Astrocyte (in vitro differentiated cells and primary cell): Measurements from ENCODE around the gene ZXDB. TPM values are rescaled to one million over a fixed set of nuclear protein-coding genes. Genes with fewer than 3 reads are reported as not detected.
A peak's percentile ranks its signal among the peaks of the same experiment; 100 is the strongest.
"Not testable (repeated sequence)": the region's sequence is repeated elsewhere in the genome, so short reads cannot be mapped to it uniquely, and the experiment has no call there.

Experiments used
- DNase-seq: peaks from one replicate; pipeline ENCODE4 v3.0.0-alpha.2; 2010; ENCODE audit warnings: low read depth
- FAIRE-seq: peaks from 2 replicates; lab custom pipeline; 2011; peaks lifted over from hg19 to GRCh38; lab: Jason Lieb, UNC
- H2AFZ ChIP-seq: 2 replicates; pipeline ENCODE4 v1.6.0; 2012; ENCODE audit warnings: low read depth, low read length, inconsistent platforms
- H3K27ac ChIP-seq: 2 replicates; pipeline ENCODE4 v1.5.1; 2011; ENCODE audit warnings: low read depth, low read length, inconsistent platforms
- H3K27me3 ChIP-seq: 2 replicates; pipeline ENCODE4 v1.6.0; 2011; ENCODE audit warnings: low read length, inconsistent platforms; ENCODE audit not compliant: insufficient read depth
- H3K36me3 ChIP-seq: 2 replicates; pipeline ENCODE4 v1.5.1; 2011; ENCODE audit warnings: low read length, inconsistent platforms; ENCODE audit not compliant: insufficient read depth
- H3K4me1 ChIP-seq: 2 replicates; pipeline ENCODE4 v1.5.1; 2011; ENCODE audit warnings: low read length, inconsistent platforms; ENCODE audit not compliant: insufficient read depth
- H3K4me2 ChIP-seq: 2 replicates; pipeline ENCODE4 v1.6.0; 2012; ENCODE audit warnings: low read length, inconsistent platforms
- H3K4me3 ChIP-seq: 2 replicates; pipeline ENCODE4 v1.5.1; 2011; ENCODE audit warnings: low read depth, mild to moderate bottlenecking, low read length, inconsistent platforms; ENCODE audit not compliant: insufficient read depth
- H3K79me2 ChIP-seq: 2 replicates; pipeline ENCODE4 v1.6.0; 2012; ENCODE audit warnings: mild to moderate bottlenecking, low read length, inconsistent platforms; ENCODE audit not compliant: insufficient read depth
- H3K9ac ChIP-seq: 2 replicates; pipeline ENCODE4 v1.6.0; 2012; ENCODE audit warnings: mild to moderate bottlenecking, low read length, inconsistent platforms
- H3K9me3 ChIP-seq: 2 replicates; pipeline ENCODE4 v1.5.1; 2012; ENCODE audit warnings: low read depth, mild to moderate bottlenecking, low read length, inconsistent platforms; ENCODE audit not compliant: insufficient read depth
- H4K20me1 ChIP-seq: 2 replicates; pipeline ENCODE4 v1.6.0; 2012; ENCODE audit warnings: low read length, inconsistent platforms; ENCODE audit not compliant: insufficient read depth
- H3K27ac Mint-ChIP-seq: one replicate; pipeline ENCODE4 v1.8.0; 2021; ENCODE audit warnings: mild to moderate bottlenecking, mixed read lengths; ENCODE audit not compliant: unreplicated experiment
- H3K27me3 Mint-ChIP-seq: one replicate; pipeline ENCODE4 v1.8.0; 2021; ENCODE audit warnings: low read depth, mixed read lengths; ENCODE audit not compliant: unreplicated experiment
- H3K36me3 Mint-ChIP-seq: one replicate; pipeline ENCODE4 v1.8.0; 2021; ENCODE audit warnings: low read depth, mixed read lengths; ENCODE audit not compliant: unreplicated experiment
- H3K4me1 Mint-ChIP-seq: one replicate; pipeline ENCODE4 v1.8.0; 2021; ENCODE audit warnings: low read depth, mixed read lengths; ENCODE audit not compliant: unreplicated experiment
- H3K4me3 Mint-ChIP-seq: one replicate; pipeline ENCODE4 v1.8.0; 2021; ENCODE audit warnings: mild to moderate bottlenecking, moderate library complexity, mixed read lengths; ENCODE audit not compliant: unreplicated experiment
- H3K9me3 Mint-ChIP-seq: one replicate; pipeline ENCODE4 v1.8.0; 2021; ENCODE audit warnings: mild to moderate bottlenecking, mixed read lengths; ENCODE audit not compliant: unreplicated experiment
- EZH2 ChIP-seq: IDR thresholded peaks from 2 replicates; pipeline ENCODE4 v1.6.1; 2012; ENCODE audit warnings: mild to moderate bottlenecking, low read length, inconsistent platforms; ENCODE audit not compliant: insufficient read depth
- total RNA-seq: library from RNA; stranded (reverse); gene quantifications from 2 replicates; pipeline ENCODE4 v1.2.1, GENCODE V29; 2021
- TF ChIP-seq, protein P1 (sequence below): IDR thresholded peaks from 2 replicates; pipeline ENCODE4 v1.5.1; 2011; ENCODE audit warnings: low read depth, mild to moderate bottlenecking, inconsistent platforms, low read length, moderate library complexity; ENCODE audit not compliant: insufficient read depth

The ZXDB gene
- total RNA-seq, 1 donor from 2014 or later = 5.1 TPM

DNA sequence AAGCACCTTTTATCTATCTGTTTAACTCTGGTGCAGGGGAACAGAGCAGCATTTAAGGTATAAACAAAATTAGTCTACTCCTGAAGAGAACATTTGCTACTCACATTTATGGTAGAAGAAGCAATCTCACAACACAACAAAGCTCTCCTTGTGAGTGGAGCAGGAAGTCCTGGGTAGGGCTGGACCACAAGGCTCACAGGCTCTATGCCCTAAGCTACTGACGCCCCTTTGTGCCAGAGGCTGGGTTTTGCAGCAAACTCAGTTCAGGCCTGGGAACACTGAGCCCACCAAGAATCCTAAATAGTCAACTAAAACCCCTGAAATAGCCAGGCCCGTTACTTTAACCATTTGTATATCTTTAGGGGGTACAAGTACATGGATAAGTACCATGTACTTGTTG is 4.7 kb upstream of the ZXDB start:
- no peaks in the 10 kb centered on the region for H4K20me1 ChIP-seq
- H2AFZ ChIP-seq = no peak overlapping the region
- H3K4me3 Mint-ChIP-seq = no peak overlapping the region
- H3K4me2 ChIP-seq = no peak overlapping the region
- no peaks in the 10 kb centered on the region for H3K36me3 Mint-ChIP-seq
- H3K36me3 ChIP-seq = no peaks in the 10 kb centered on the region
- no peaks in the 10 kb centered on the region for H3K27me3 Mint-ChIP-seq
- no peaks in the 10 kb centered on the region for H3K27me3 ChIP-seq
- no peaks in the 10 kb centered on the region for H3K9me3 Mint-ChIP-seq
- DNase-seq = no peak
- H3K79me2 ChIP-seq = no peaks in the 10 kb centered on the region
- H3K9ac ChIP-seq = no peak overlapping the region
- peak; percentile 41 for FAIRE-seq
- TF ChIP-seq EZH2 = no peak
- TF ChIP-seq, protein P1, sequence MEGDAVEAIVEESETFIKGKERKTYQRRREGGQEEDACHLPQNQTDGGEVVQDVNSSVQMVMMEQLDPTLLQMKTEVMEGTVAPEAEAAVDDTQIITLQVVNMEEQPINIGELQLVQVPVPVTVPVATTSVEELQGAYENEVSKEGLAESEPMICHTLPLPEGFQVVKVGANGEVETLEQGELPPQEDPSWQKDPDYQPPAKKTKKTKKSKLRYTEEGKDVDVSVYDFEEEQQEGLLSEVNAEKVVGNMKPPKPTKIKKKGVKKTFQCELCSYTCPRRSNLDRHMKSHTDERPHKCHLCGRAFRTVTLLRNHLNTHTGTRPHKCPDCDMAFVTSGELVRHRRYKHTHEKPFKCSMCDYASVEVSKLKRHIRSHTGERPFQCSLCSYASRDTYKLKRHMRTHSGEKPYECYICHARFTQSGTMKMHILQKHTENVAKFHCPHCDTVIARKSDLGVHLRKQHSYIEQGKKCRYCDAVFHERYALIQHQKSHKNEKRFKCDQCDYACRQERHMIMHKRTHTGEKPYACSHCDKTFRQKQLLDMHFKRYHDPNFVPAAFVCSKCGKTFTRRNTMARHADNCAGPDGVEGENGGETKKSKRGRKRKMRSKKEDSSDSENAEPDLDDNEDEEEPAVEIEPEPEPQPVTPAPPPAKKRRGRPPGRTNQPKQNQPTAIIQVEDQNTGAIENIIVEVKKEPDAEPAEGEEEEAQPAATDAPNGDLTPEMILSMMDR = no peak
- no peaks in the 10 kb centered on the region for H3K9me3 ChIP-seq
- no peak overlapping the region for H3K27ac ChIP-seq
- H3K4me1 ChIP-seq = peaks cover 8% of the 10 kb centered on the region
- H3K4me1 Mint-ChIP-seq = no peaks in the 10 kb centered on the region
- no peak overlapping the region for H3K27ac Mint-ChIP-seq
- no peak overlapping the region for H3K4me3 ChIP-seq

DNA sequence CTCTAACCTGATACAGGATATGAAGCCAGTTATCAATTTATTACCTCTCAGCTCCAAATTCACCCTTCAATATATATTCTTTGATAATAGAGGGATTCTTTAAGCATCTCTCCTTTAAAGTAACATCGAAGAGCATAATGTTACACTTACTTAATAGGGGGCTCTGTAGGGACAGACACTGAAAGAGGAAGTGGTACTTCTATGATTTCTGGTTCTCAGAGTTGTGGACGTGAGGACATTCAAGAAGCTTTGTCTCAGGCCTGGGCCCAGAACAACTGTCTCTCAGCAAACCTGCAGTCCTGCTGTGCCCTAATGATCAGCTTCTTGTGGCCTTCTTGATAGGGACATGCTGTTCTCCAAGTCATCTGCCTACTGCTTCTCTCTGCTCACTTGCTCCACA is 4.2 kb upstream of the ZXDB start:
- Histone ChIP-seq H3K4me2 (no peak overlapping the region), H3K79me2 (no peaks in the 10 kb centered on the region), H2AFZ (no peak overlapping the region), H3K9ac (no peak overlapping the region), H3K9me3 (no peaks in the 10 kb centered on the region), H3K4me3 (no peak overlapping the region), H4K20me1 (no peaks in the 10 kb centered on the region), H3K27ac (no peak overlapping the region), H3K36me3 (no peaks in the 10 kb centered on the region), H3K27me3 (no peaks in the 10 kb centered on the region), H3K4me1 (peaks cover 8% of the 10 kb centered on the region)
- no peaks in the 10 kb centered on the region for H3K4me1 Mint-ChIP-seq
- DNase-seq (no peak), FAIRE-seq (peak; percentile 76)
- H3K9me3 Mint-ChIP-seq = no peaks in the 10 kb centered on the region
- H3K36me3 Mint-ChIP-seq = no peaks in the 10 kb centered on the region
- H3K4me3 Mint-ChIP-seq = no peak overlapping the region
- H3K27ac Mint-ChIP-seq = no peak overlapping the region
- TF ChIP-seq EZH2 = no peak
- TF ChIP-seq, protein P1 = no peak
- no peaks in the 10 kb centered on the region for H3K27me3 Mint-ChIP-seq

DNA sequence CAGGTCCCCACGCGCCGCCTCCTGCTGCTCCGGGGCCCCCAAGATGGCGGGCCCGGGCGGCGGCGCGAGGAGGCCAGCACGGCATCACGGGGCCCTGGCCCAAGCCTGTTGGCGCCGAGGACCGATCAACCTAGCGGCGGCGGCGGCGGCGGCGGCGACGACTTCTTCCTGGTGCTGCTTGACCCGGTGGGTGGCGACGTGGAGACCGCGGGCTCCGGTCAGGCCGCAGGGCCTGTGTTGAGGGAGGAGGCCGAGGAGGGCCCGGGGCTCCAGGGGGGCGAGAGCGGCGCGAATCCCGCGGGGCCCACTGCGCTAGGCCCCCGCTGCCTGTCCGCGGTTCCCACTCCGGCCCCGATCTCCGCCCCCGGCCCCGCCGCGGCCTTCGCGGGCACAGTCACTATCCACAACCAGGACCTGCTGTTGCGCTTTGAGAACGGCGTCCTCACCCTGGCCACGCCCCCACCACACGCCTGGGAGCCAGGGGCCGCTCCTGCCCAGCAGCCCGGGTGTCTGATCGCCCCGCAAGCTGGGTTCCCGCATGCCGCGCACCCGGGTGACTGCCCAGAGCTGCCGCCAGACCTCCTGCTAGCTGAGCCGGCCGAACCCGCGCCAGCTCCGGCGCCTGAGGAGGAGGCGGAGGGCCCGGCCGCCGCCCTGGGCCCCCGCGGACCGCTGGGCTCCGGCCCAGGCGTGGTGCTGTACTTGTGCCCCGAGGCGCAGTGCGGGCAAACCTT is 516 bp downstream of the ZXDB start:
- H3K9ac ChIP-seq = peak overlapping the region; percentile 68
- peak overlapping the region; percentile 23 for H3K4me3 ChIP-seq
- not testable (repeated sequence) for H3K36me3 Mint-ChIP-seq, H2AFZ ChIP-seq, FAIRE-seq, H3K9me3 ChIP-seq, H3K36me3 ChIP-seq, H3K27me3 ChIP-seq, H3K27me3 Mint-ChIP-seq, H3K9me3 Mint-ChIP-seq, H3K27ac Mint-ChIP-seq, DNase-seq
- Mint-ChIP-seq H3K4me3 (peak overlapping the region; percentile 69), H3K4me1 (peaks cover 19% of the 10 kb centered on the region)
- peaks cover 13% of the 10 kb centered on the region for H4K20me1 ChIP-seq
- peaks cover 17% of the 10 kb centered on the region for H3K79me2 ChIP-seq
- H3K27ac ChIP-seq = peak overlapping the region; percentile 53
- peaks cover 20% of the 10 kb centered on the region for H3K4me1 ChIP-seq
- peak overlapping the region; percentile 79 for H3K4me2 ChIP-seq

DNA sequence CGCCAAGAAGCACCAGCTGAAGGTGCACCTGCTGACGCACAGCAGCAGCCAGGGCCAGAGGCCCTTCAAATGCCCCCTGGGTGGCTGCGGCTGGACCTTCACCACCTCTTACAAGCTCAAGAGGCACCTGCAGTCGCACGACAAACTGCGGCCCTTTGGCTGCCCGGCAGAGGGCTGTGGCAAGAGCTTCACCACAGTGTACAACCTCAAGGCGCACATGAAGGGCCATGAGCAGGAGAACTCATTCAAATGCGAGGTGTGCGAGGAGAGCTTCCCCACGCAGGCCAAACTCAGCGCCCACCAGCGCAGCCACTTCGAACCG is 1.0 kb downstream of the ZXDB start:
- peak overlapping the region; percentile 23 for H3K4me3 ChIP-seq
- FAIRE-seq, H3K36me3 Mint-ChIP-seq, H3K27ac ChIP-seq, H3K9me3 Mint-ChIP-seq, H3K9me3 ChIP-seq, H3K36me3 ChIP-seq, H3K27me3 ChIP-seq, H2AFZ ChIP-seq, H3K27me3 Mint-ChIP-seq, H3K27ac Mint-ChIP-seq: not testable (repeated sequence)
- H3K4me2 ChIP-seq = peak overlapping the region; percentile 79
- DNase-seq = peak; percentile 24
- peaks cover 13% of the 10 kb centered on the region for H4K20me1 ChIP-seq
- peak overlapping the region; percentile 69 for H3K4me3 Mint-ChIP-seq
- peaks cover 22% of the 10 kb centered on the region for H3K79me2 ChIP-seq
- peak overlapping the region; percentile 68 for H3K9ac ChIP-seq
- peaks cover 19% of the 10 kb centered on the region for H3K4me1 Mint-ChIP-seq
- peaks cover 20% of the 10 kb centered on the region for H3K4me1 ChIP-seq
